Mucosa of stomach (tissue), 1 donor: ENCODE data around the gene AKAP11.
"Not testable (repeated sequence)": the region's sequence is repeated elsewhere in the genome, so short reads cannot be mapped to it uniquely, and the experiment has no call there.

Source experiments
- H3K27me3 ChIP-seq: one replicate; pipeline ENCODE4 v1.7.0; 2013; ENCODE audit warnings: mild to moderate bottlenecking, low read length; ENCODE audit not compliant: control insufficient read depth, insufficient read depth
- H3K36me3 ChIP-seq: one replicate; pipeline ENCODE4 v1.7.0; 2013; ENCODE audit warnings: low read length; ENCODE audit not compliant: control insufficient read depth, insufficient read depth
- H3K4me1 ChIP-seq: one replicate; pipeline ENCODE4 v1.7.0; 2013; ENCODE audit warnings: mild to moderate bottlenecking, low read length; ENCODE audit not compliant: control insufficient read depth, insufficient read depth
- H3K4me3 ChIP-seq: one replicate; pipeline ENCODE4 v1.7.0; 2013; ENCODE audit warnings: low read length
- H3K9ac ChIP-seq: one replicate; pipeline ENCODE4 v1.7.0; 2013; ENCODE audit warnings: mild to moderate bottlenecking, low read length, moderate library complexity
- H3K9me3 ChIP-seq: one replicate; pipeline ENCODE4 v1.7.0; 2013; ENCODE audit warnings: mild to moderate bottlenecking, low read length, moderate library complexity; ENCODE audit not compliant: control insufficient read depth
- donor health status: Pancreatic carcinoma.

Gene AKAP11, protein sequence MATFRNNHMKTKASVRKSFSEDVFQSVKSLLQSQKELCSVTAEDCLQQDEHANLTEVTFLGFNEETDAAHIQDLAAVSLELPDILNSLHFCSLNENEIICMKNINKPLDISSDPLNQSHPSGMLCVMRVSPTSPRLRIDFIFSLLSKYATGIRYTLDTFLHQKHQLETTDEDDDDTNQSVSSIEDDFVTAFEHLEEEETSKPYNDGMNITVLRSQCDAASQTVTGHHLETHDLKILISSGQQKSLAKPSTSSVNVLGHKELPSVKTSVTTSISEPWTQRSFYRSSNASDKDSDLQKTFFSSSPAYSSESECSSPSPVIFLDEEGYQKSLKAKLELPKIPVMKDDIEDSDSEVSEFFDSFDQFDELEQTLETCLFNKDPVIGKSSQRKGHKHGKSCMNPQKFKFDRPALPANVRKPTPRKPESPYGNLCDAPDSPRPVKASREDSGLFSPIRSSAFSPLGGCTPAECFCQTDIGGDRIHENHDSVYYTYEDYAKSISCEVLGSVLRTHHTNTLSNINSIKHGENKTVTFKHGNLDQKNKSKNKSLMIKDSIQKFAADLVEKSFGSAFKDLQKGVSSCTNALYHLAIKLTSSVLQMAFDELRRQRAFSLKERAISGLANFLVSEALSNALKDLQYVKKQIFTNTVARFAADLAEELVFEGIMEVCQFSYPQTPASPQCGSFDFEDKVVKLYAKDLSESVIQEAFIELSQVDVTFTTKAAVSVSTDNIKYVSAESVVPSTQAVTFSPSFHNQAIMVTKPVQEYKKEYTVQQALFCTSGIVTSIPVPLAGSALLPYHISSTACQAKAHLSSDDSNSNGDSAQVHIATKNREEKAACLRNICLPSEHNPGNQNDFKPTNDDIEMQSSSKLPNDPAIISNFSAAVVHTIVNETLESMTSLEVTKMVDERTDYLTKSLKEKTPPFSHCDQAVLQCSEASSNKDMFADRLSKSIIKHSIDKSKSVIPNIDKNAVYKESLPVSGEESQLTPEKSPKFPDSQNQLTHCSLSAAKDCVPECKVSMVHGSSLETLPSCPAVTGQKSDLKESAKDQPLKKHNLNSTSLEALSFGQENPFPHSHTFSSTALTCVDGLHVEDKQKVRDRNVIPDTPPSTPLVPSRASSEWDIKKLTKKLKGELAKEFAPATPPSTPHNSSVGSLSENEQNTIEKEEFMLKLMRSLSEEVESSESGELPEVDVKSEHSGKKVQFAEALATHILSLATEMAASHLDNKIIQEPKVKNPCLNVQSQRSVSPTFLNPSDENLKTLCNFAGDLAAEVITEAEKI (N-terminal part only)

DNA sequence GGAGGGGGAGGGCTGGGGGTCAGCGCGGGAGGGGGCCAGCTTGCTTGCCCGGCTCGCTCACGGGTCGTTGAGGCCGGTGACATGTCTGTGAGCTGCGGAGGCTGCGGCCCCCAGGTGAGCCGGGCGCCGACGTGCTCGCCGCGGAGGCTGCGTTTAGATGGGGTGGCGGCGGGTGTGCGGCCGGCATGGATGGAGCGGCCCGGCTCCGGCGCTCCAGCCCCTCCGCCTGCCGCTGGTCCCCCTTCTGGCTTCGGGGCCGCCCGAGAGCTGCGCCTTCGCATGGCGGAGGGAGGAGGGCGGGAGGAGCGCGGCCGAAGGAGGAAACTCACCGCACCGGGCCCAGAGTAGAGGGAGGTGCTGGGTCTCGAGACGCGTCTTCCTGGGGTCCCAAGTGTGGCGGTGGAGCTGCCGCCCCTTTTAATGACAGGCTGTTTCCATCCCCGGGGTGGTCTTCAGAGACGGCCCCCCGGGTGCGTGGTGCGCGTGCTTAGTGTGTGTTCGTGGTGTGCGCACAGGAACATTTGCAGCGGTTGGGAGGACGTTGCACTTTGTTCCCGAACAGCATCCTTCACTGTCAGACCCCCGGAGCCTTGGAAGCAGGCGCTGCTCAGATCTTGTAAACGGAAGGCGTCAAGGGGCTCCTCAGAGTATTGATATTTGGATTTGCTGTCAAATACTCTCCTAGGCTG, at the start of gene AKAP11:
TSS of gene AKAP11 (plus strand) at position 38 of the 689 bp plus-strand sequence. CDS start 14,197 bp downstream, outside the sequence.
- Histone ChIP-seq H3K27me3 (no peaks in the 10 kb centered on the region), H3K4me1 (peaks cover 8% of the 10 kb centered on the region), H3K4me3 (peak within 1 kb of the TSS; percentile 94), H3K9me3 (no peaks in the 10 kb centered on the region), H3K36me3 (no peaks in the 10 kb centered on the region), H3K9ac (peak within 1 kb of the TSS; percentile 77)

DNA sequence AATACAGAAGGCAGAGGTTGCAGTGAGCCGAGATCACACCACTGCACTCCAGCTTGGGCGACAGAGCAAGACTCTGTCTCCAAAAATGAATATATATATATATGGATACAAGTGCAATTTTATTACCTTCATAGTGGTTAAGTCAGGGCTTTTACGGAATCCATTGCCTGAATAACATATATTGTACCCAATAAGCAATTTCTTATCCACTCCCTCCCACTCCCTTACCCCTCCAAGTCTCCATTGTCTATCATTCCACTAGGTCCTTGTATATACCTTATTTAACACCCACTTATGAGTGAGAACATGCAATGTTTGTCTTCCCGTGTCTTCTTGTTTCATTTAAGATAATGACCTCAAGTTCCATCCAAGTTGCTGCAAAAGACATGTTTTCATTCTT, 48.3 kb upstream of the AKAP11 start:
- H3K9ac ChIP-seq = no peak overlapping the region
- H3K4me1 ChIP-seq = no peaks in the 10 kb centered on the region
- H3K9me3 ChIP-seq = no peaks in the 10 kb centered on the region
- H3K36me3 ChIP-seq = no peaks in the 10 kb centered on the region
- no peak overlapping the region for H3K4me3 ChIP-seq
- H3K27me3 ChIP-seq = no peaks in the 10 kb centered on the region

DNA sequence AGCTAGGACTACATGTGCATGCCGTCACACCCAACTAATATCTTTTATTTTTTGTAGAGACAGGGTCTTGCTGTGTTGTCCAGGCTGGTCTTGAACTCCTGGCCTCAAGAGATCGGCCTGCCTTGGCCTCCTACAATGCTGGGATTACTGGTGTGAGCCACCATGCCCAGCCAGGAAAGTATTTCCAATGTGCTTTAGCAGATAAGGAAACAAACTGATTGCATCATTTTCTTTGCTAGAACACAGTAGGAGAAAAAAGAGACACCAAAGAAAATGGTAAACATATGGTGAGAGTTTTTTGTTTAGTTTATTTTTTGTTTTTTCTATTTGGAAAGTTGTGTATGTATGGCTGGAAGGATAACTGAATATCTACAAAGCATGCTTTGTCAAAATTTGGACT, 46.9 kb upstream of the AKAP11 start:
- no peaks in the 10 kb centered on the region for H3K9me3 ChIP-seq
- no peaks in the 10 kb centered on the region for H3K27me3 ChIP-seq
- H3K4me3 ChIP-seq = no peak overlapping the region
- no peak overlapping the region for H3K9ac ChIP-seq
- no peaks in the 10 kb centered on the region for H3K36me3 ChIP-seq
- no peaks in the 10 kb centered on the region for H3K4me1 ChIP-seq

DNA sequence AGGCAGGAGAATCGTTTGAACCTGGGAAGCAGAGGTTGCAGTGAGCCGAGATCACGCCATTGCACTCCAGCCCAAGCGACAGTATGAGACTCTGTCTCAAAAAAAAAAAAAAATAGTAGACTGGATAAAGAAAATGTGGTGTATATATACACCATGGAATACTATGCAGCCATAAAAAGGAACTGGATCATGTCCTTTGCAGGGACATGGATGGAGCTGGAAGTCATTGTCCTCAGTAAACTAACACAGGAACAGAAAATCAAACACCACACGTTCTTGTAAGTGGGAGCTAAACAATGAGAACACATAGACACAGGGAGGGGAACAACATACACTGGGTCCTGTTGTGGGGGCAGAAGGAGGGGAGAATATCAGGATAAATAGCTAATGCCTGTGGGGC, 45.2 kb upstream of the AKAP11 start:
- not testable (repeated sequence) for H3K4me1 ChIP-seq, H3K9ac ChIP-seq, H3K27me3 ChIP-seq, H3K9me3 ChIP-seq, H3K4me3 ChIP-seq, H3K36me3 ChIP-seq

DNA sequence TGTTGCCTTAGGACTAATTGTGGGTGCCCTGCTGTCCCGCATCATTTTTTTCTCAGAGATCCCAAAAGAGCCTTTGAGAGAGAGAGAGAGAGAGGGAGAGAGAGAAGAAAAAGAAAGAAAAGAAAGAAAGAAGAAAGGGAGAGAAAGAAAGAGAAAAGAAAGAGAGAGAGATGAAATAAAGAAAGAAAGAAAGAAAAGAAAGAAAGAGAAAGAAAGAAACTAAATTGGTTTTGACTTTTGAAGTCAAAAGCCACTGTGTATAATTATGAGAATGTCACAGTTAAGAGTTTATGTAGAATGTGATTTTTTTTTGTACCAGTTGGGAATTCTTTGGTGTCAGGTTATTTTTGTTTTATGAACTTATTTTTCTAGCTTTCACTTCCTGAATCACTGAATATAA, 43.4 kb upstream of the AKAP11 start:
- Histone ChIP-seq H3K36me3 (no peaks in the 10 kb centered on the region), H3K27me3 (no peaks in the 10 kb centered on the region), H3K9me3 (no peaks in the 10 kb centered on the region), H3K9ac (no peak overlapping the region), H3K4me1 (no peaks in the 10 kb centered on the region), H3K4me3 (no peak overlapping the region)

DNA sequence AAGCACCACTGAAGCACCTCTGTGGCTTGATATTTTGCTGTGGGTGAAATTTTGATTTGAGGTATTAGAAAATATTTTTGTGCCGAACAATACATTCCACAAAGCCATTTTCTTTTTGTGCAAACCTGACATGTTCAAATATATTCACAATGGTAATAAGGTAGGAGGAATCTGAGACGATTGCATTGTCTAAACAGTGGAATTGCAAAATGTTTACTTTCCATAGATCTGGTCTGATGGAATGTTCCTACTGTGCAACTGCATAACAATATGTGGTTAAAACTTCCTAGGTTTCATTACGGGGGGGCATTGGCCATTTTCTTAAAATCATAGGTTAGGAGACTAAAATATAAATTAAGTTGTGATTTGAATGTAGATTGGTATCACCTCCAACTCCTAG, 42.7 kb upstream of the AKAP11 start:
- H3K4me3 ChIP-seq = no peak overlapping the region
- no peak overlapping the region for H3K9ac ChIP-seq
- H3K4me1 ChIP-seq = peaks cover 4% of the 10 kb centered on the region
- H3K27me3 ChIP-seq = no peaks in the 10 kb centered on the region
- no peaks in the 10 kb centered on the region for H3K36me3 ChIP-seq
- H3K9me3 ChIP-seq = no peaks in the 10 kb centered on the region

DNA sequence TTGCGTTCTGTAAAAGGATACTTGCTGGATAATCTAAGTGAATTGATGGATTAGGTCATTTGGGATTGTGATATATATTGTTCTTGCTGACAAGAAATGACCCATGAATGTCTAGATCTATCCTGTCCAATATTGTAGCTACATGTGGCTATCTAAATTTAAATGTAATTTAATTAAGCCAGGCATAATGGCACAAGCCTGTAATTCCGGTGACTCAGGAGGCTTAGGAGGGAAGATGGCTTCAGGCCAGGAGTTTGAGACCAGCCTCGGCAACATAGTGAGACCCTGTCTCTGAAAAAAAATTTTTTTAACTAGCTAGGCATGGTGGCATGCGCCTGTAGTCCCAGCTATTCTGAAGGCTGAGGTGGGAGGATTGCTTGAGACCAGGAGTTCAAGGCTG, 39.3 kb upstream of the AKAP11 start:
- no peaks in the 10 kb centered on the region for H3K36me3 ChIP-seq
- H3K4me3 ChIP-seq = no peak overlapping the region
- peaks cover 4% of the 10 kb centered on the region for H3K4me1 ChIP-seq
- H3K9ac ChIP-seq = no peak overlapping the region
- no peaks in the 10 kb centered on the region for H3K9me3 ChIP-seq
- no peaks in the 10 kb centered on the region for H3K27me3 ChIP-seq

DNA sequence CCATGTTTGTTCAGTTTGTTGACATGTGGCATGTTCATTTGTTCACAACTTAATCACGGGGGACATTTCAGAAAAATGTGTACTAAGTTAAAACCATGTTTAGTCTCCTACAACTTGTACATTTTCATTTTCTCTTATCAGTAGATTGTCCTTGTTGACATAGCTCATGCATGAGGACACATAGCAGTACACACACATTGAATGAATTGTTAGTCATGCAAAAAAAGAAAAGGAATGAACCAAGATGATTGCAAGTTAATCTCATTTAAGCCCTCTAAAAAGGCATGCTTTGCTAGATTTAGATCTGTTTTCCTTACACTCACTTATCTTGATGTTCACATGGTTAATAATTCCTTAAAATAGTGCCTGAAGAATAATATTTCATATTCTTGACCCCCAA, 38.2 kb upstream of the AKAP11 start:
- H3K27me3 ChIP-seq = no peaks in the 10 kb centered on the region
- no peak overlapping the region for H3K4me3 ChIP-seq
- no peaks in the 10 kb centered on the region for H3K36me3 ChIP-seq
- H3K9ac ChIP-seq = no peak overlapping the region
- no peaks in the 10 kb centered on the region for H3K9me3 ChIP-seq
- peaks cover 4% of the 10 kb centered on the region for H3K4me1 ChIP-seq

DNA sequence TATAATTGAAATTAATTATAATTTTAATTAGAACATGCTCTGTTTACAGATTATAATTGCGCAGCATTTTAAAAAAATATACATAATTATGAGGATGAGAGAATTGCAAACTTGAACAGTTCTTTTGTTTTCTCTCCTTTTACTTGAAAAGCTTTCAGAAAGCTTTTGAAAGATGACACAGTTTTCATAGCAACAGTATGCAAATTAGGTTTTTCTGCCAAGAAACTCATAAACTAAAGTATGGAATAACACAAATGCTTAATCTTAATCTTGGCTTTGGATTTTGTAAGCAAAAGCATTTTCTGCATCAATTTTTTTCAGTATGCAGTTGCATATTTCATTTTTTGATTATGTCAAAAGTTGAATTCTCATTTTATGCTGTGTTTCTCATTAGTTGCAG, 32.8 kb upstream of the AKAP11 start:
- no peaks in the 10 kb centered on the region for H3K4me1 ChIP-seq
- no peaks in the 10 kb centered on the region for H3K27me3 ChIP-seq
- H3K9me3 ChIP-seq = no peaks in the 10 kb centered on the region
- no peak overlapping the region for H3K4me3 ChIP-seq
- H3K9ac ChIP-seq = no peak overlapping the region
- H3K36me3 ChIP-seq = no peaks in the 10 kb centered on the region

DNA sequence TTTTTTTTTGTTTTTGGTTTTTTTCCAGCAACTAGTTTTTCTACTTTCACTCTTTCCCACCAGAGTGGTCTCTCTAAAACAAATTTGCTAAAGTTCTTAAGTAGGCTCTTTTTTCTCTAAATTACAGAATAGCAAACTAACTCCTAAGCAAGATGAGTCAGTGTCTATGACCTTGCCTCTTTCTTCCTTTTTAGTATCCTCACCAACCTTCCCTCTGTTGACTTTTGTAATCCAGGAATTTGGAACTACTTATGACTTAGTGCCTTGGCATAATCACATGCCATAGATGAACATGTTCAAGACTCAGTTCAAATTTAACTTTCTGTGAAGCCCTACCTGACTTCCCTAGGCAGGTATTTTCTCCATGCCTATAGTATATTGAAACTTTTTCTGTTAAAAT, 32.3 kb upstream of the AKAP11 start:
- no peaks in the 10 kb centered on the region for H3K4me1 ChIP-seq
- H3K9ac ChIP-seq = no peak overlapping the region
- H3K4me3 ChIP-seq = no peak overlapping the region
- no peaks in the 10 kb centered on the region for H3K9me3 ChIP-seq
- no peaks in the 10 kb centered on the region for H3K36me3 ChIP-seq
- no peaks in the 10 kb centered on the region for H3K27me3 ChIP-seq

DNA sequence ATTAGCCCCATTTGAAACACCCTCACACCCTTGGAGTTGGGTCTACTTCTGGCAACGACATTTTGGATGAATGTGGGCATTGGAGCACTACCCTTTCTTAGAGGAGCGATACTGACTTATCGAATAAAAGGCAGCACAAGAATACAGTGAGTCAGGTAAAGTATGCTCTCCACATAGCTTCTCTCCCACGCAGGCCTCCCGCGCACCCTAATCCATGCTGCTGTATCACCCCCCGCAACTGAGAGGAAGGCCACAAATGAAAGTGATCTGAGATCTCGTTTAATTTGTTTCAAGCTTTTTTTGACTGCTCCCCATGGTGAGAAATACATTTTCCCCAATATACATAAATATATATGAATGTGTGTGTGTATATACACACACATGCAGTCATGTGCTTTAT, 25.4 kb upstream of the AKAP11 start:
- Histone ChIP-seq H3K9ac (no peak overlapping the region), H3K4me1 (no peaks in the 10 kb centered on the region), H3K4me3 (no peak overlapping the region)

More for the DNA sequence above, 25.4 kb upstream of the AKAP11 start:
- Histone ChIP-seq H3K36me3 (no peaks in the 10 kb centered on the region), H3K9me3 (no peaks in the 10 kb centered on the region), H3K27me3 (no peaks in the 10 kb centered on the region)
